ENCODE results near the gene GCAT. TPM values are rescaled to one million over a fixed set of nuclear protein-coding genes. Genes with fewer than 3 reads are reported as not detected.

GCAT gene
- total and polyA plus RNA-seq, 9 of the 15 experiments (the other 6 are each of a cell fraction or from before 2014, with no cell fraction given): 1.9 to 69.9 (median 26.4) TPM

DNA sequence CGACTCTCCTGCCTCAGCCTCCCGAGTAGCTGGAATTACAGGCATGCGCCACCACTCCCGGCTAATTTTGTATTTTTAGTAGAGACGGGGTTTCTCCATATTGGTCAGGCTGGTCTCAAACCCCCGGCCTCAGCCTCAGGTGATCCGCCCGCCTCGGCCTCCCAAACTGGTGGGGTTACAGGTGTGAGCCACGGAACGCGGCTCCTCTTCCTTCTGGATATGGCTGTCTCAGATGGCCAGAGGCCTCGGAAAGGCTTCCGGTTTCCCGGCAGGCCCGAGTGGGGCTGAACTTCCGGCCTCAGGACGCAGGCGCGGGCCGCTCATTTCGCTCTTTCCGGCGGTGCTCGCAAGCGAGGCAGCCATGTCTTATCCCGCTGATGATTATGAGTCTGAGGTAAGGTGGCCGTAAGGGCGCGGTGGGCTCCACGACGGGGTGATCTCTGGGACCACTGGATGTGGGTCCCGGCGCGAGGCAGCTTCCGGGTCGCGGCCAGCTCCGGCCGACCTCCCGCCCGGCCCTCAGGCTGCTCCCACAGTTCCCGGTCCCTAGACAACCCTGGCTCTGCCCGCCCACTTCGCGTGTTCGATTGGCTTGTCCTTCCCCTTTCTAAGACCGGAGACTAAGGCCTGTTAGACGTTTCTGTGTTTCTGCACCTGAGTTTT is 41.5 kb downstream of the GCAT start, which contains the start of gene EIF3L (continued):
- TF ChIP-seq RBBP5 (IDR thresholded peaks at IDR 0.05; ENCODE audit: borderline replicate concordance, insufficient read depth, low read length, poor library complexity, severe bottlenecking) (peak; percentile 75), GTF2E2 (tag; IDR thresholded peaks at IDR 0.05) (peak; percentile 86; the same call in 1 of the 2 replicates), POLR2G (IDR thresholded peaks at IDR 0.05; ENCODE audit: low read depth, low read length) (peak; percentile 94), SIX5 (IDR thresholded peaks at IDR 0.05; ENCODE audit: borderline replicate concordance in 1 of 2, insufficient read depth in 1 of 2, low read depth in 1 of 2, low read length in 2 of 2) (peak in 1 of 2 experiments; percentile 51; a peak in 1 of 4 replicates), C11orf30 (IDR thresholded peaks at IDR 0.05; ENCODE audit: low read depth) (peak; percentile 62), HDAC1 (IDR thresholded peaks at IDR 0.05) (peak in 1 of 2 experiments; percentile 70; a peak in 2 of 4 replicates), MYC (IDR thresholded peaks at IDR 0.05; ENCODE audit: low read depth, low read length) (peak; percentile 66; the same call in 1 of the 2 replicates), MYC (CRISPR knock-in tag; IDR thresholded peaks at IDR 0.05; ENCODE audit: borderline replicate concordance, low read depth) (peak; percentile 4; the same call in 1 of the 2 replicates), NCOA6 (IDR thresholded peaks at IDR 0.05) (no peak), KDM5B (IDR thresholded peaks at IDR 0.05; ENCODE audit: insufficient replicate concordance, low read depth, low read length) (peak; percentile 61)
- TF ChIP-seq, protein P1, sequence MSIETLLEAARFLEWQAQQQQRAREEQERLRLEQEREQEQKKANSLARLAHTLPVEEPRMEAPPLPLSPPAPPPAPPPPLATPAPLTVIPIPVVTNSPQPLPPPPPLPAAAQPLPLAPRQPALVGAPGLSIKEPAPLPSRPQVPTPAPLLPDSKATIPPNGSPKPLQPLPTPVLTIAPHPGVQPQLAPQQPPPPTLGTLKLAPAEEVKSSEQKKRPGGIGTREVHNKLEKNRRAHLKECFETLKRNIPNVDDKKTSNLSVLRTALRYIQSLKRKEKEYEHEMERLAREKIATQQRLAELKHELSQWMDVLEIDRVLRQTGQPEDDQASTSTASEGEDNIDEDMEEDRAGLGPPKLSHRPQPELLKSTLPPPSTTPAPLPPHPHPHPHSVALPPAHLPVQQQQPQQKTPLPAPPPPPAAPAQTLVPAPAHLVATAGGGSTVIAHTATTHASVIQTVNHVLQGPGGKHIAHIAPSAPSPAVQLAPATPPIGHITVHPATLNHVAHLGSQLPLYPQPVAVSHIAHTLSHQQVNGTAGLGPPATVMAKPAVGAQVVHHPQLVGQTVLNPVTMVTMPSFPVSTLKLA (conservative IDR thresholded peaks at IDR 0.05): peak; percentile 63 to 72; a peak in 3 of 4 replicates
- TF ChIP-seq, protein P2, sequence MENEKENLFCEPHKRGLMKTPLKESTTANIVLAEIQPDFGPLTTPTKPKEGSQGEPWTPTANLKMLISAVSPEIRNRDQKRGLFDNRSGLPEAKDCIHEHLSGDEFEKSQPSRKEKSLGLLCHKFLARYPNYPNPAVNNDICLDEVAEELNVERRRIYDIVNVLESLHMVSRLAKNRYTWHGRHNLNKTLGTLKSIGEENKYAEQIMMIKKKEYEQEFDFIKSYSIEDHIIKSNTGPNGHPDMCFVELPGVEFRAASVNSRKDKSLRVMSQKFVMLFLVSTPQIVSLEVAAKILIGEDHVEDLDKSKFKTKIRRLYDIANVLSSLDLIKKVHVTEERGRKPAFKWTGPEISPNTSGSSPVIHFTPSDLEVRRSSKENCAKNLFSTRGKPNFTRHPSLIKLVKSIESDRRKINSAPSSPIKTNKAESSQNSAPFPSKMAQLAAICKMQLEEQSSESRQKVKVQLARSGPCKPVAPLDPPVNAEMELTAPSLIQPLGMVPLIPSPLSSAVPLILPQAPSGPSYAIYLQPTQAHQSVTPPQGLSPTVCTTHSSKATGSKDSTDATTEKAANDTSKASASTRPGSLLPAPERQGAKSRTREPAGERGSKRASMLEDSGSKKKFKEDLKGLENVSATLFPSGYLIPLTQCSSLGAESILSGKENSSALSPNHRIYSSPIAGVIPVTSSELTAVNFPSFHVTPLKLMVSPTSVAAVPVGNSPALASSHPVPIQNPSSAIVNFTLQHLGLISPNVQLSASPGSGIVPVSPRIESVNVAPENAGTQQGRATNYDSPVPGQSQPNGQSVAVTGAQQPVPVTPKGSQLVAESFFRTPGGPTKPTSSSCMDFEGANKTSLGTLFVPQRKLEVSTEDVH (IDR thresholded peaks at IDR 0.05; ENCODE audit: low read depth, partially characterized antibody): peak; percentile 78
- TF ChIP-seq, protein P3, sequence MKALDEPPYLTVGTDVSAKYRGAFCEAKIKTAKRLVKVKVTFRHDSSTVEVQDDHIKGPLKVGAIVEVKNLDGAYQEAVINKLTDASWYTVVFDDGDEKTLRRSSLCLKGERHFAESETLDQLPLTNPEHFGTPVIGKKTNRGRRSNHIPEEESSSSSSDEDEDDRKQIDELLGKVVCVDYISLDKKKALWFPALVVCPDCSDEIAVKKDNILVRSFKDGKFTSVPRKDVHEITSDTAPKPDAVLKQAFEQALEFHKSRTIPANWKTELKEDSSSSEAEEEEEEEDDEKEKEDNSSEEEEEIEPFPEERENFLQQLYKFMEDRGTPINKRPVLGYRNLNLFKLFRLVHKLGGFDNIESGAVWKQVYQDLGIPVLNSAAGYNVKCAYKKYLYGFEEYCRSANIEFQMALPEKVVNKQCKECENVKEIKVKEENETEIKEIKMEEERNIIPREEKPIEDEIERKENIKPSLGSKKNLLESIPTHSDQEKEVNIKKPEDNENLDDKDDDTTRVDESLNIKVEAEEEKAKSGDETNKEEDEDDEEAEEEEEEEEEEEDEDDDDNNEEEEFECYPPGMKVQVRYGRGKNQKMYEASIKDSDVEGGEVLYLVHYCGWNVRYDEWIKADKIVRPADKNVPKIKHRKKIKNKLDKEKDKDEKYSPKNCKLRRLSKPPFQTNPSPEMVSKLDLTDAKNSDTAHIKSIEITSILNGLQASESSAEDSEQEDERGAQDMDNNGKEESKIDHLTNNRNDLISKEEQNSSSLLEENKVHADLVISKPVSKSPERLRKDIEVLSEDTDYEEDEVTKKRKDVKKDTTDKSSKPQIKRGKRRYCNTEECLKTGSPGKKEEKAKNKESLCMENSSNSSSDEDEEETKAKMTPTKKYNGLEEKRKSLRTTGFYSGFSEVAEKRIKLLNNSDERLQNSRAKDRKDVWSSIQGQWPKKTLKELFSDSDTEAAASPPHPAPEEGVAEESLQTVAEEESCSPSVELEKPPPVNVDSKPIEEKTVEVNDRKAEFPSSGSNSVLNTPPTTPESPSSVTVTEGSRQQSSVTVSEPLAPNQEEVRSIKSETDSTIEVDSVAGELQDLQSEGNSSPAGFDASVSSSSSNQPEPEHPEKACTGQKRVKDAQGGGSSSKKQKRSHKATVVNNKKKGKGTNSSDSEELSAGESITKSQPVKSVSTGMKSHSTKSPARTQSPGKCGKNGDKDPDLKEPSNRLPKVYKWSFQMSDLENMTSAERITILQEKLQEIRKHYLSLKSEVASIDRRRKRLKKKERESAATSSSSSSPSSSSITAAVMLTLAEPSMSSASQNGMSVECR (CRISPR knock-in tag; IDR thresholded peaks at IDR 0.05): peak; percentile 58; the same call in 1 of the 2 replicates
- TF ChIP-seq, protein P4, sequence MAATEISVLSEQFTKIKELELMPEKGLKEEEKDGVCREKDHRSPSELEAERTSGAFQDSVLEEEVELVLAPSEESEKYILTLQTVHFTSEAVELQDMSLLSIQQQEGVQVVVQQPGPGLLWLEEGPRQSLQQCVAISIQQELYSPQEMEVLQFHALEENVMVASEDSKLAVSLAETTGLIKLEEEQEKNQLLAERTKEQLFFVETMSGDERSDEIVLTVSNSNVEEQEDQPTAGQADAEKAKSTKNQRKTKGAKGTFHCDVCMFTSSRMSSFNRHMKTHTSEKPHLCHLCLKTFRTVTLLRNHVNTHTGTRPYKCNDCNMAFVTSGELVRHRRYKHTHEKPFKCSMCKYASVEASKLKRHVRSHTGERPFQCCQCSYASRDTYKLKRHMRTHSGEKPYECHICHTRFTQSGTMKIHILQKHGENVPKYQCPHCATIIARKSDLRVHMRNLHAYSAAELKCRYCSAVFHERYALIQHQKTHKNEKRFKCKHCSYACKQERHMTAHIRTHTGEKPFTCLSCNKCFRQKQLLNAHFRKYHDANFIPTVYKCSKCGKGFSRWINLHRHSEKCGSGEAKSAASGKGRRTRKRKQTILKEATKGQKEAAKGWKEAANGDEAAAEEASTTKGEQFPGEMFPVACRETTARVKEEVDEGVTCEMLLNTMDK (IDR thresholded peaks at IDR 0.05; ENCODE audit: borderline replicate concordance, insufficient read depth, low read depth, low read length, poor library complexity, severe bottlenecking): no peak
